B cell (primary cell): Measurements from ENCODE around the gene TMEM87A. TPM values are rescaled to one million over a fixed set of nuclear protein-coding genes. Genes with fewer than 3 reads are reported as not detected.

Experiments
- ATAC-seq: fragments of 200-7000 bp; cut with Tn5 transposase; one replicate; pipeline ENCODE4 v1.10.0; 2021; ENCODE audit warnings: low read depth, mild to moderate bottlenecking, moderate number of reproducible peaks, moderate library complexity
- CTCF ChIA-PET: fragments of 350-600 bp; sonication (Branson Sonifier 250); formaldehyde crosslinking; loops from one replicate; lab custom pipeline; 2021; ENCODE audit warnings: antibody characterized with exemption, inconsistent platforms; lab: Charles Lee
- POLR2A ChIA-PET: fragments of 350-600 bp; sonication (Branson Sonifier 250); formaldehyde crosslinking; loops from one replicate; lab custom pipeline; 2021; ENCODE audit warnings: antibody characterized with exemption; lab: Charles Lee
- DNase-seq: peaks from one replicate; pipeline ENCODE4 v3.0.0; 2013
- H2AFZ ChIP-seq: 2 replicates; pipeline ENCODE4 v1.6.1; 2012; ENCODE audit warnings: mild to moderate bottlenecking, low read depth, low read length; ENCODE audit not compliant: insufficient read depth, poor library complexity, severe bottlenecking
- H3K27ac ChIP-seq, 2 donors: 1 replicate in 1 of 2; 2 replicates in 1 of 2; pipeline ENCODE4 v1.5.1; 2012 to 2013; ENCODE audit warnings: low read length in 2 of 2, mild to moderate bottlenecking in 2 of 2, moderate library complexity in 1 of 2
- H3K27me3 ChIP-seq, 4 experiments: fragments of 200-600 bp in 1 of 4; sonication (generic) in 1 of 4; replicated peaks in 1 of 4; 1 replicate in 2 of 4; 2 replicates in 2 of 4; pipeline versions ENCODE4 v1.6.1 to v1.7.0; 2013 to 2016; ENCODE audit warnings: low read length in 3 of 4, mild to moderate bottlenecking in 2 of 4, mixed read lengths in 1 of 4, moderate library complexity in 1 of 4; ENCODE audit not compliant: insufficient read depth in 4 of 4, control insufficient read depth in 3 of 4; ENCODE audit errors: control extremely low read depth in 1 of 4
- H3K36me3 ChIP-seq, 2 experiments: replicated peaks in 1 of 2; 1 replicate in 1 of 2; 2 replicates in 1 of 2; pipeline versions ENCODE4 v1.6.1 to v1.7.1; 2013; ENCODE audit warnings: low read length in 1 of 2; ENCODE audit not compliant: insufficient read depth in 2 of 2, control insufficient read depth in 1 of 2; ENCODE audit errors: control extremely low read depth in 1 of 2, extremely low read depth in 1 of 2
- H3K4me1 ChIP-seq, 2 donors: fragments of 200-600 bp in 1 of 2; sonication (generic) in 1 of 2; 1 replicate in 1 of 2; 2 replicates in 1 of 2; pipeline versions ENCODE4 v1.5.1 to v1.6.1; 2013 to 2017; ENCODE audit warnings: low read length in 2 of 2; ENCODE audit not compliant: control insufficient read depth in 2 of 2, insufficient read depth in 2 of 2
- H3K4me2 ChIP-seq: replicated peaks from 2 replicates; pipeline ENCODE3; 2012; ENCODE audit warnings: mild to moderate bottlenecking, low read depth, low read length; ENCODE audit not compliant: poor library complexity, severe bottlenecking
- H3K4me3 ChIP-seq, 5 experiments: fragments of 200-600 bp in 1 of 5; sonication (generic) in 1 of 5; 1 replicate in 3 of 5; 2 replicates in 2 of 5; pipeline versions ENCODE4 v1.5.1 to v1.7.0; 2011 to 2016; ENCODE audit warnings: low read length in 4 of 5, mild to moderate bottlenecking in 4 of 5, low read depth in 2 of 5, control low read depth in 1 of 5, moderate library complexity in 1 of 5; ENCODE audit not compliant: insufficient read depth in 1 of 5; ENCODE audit errors: control extremely low read depth in 1 of 5, extremely low read depth in 1 of 5
- H3K79me2 ChIP-seq: fragments of 200-600 bp; sonication (generic); one replicate; pipeline ENCODE4 v1.6.0; 2016; ENCODE audit warnings: low read length; ENCODE audit not compliant: control insufficient read depth, insufficient read depth
- H3K9ac ChIP-seq: fragments of 200-600 bp; sonication (generic); 2 replicates; pipeline ENCODE4 v1.6.1; 2017; ENCODE audit warnings: mild to moderate bottlenecking, low read length, moderate library complexity
- H3K9me3 ChIP-seq, 3 donors: one replicate each; pipeline versions ENCODE4 v1.6.1 to v1.7.1; 2013; ENCODE audit warnings: low read length in 2 of 3; ENCODE audit not compliant: control insufficient read depth in 2 of 3, insufficient read depth in 1 of 3; ENCODE audit errors: control extremely low read depth in 1 of 3
- H4K20me1 ChIP-seq: 2 replicates; pipeline ENCODE4 v1.6.0; 2012; ENCODE audit warnings: mild to moderate bottlenecking, low read length; ENCODE audit not compliant: insufficient read depth, control insufficient read depth, poor library complexity, severe bottlenecking
- H3K27ac Mint-ChIP-seq: one replicate; pipeline ENCODE4 v1.8.0; 2021; ENCODE audit warnings: mixed read lengths
- H3K27me3 Mint-ChIP-seq: one replicate; pipeline ENCODE4 v1.8.0; 2021; ENCODE audit warnings: mixed read lengths
- H3K4me1 Mint-ChIP-seq: one replicate; pipeline ENCODE4 v1.8.0; 2021; ENCODE audit warnings: mixed read lengths
- H3K4me3 Mint-ChIP-seq: one replicate; pipeline ENCODE4 v1.8.0; 2021; ENCODE audit warnings: mixed read lengths
- H3K9me3 Mint-ChIP-seq: one replicate; pipeline ENCODE4 v1.8.0; 2022; ENCODE audit warnings: mixed read lengths; ENCODE audit not compliant: insufficient read depth
- EZH2 ChIP-seq: IDR thresholded peaks from 2 replicates; pipeline ENCODE4 v1.6.1; 2012; ENCODE audit warnings: borderline replicate concordance, low read depth, mild to moderate bottlenecking, moderate library complexity, low read length; ENCODE audit not compliant: insufficient read depth, poor library complexity, severe bottlenecking
- WGBS: methylation state at CpG from one replicate; pipeline ENCODE4 v1.1.5; 2013; ENCODE audit warnings: missing lambda C conversion rate; ENCODE audit not compliant: insufficient coverage; 5-methylcytosine and 5-hydroxymethylcytosine counted together
- intact Hi-C: fragments of 100-400 bp; cut with micrococcal nuclease; formaldehyde crosslinking; loops from one replicate; pipeline ENCODE4 v1.10.0; 2022
- polyA plus RNA-seq: library from polyadenylated mRNA; depleted of rRNA; stranded (reverse); fragments of >200 nt; gene quantifications from 2 replicates; pipeline ENCODE4 v1.2.3, GENCODE V29; 2012
- total RNA-seq, 2 donors: library from RNA; stranded (reverse); fragments of 120-200 nt in 1 of 2; gene quantifications; 1 replicate in 1 of 2; 2 replicates in 1 of 2; pipeline versions ENCODE4 v1.2.3 to v1.2.4, GENCODE V29; 2013 to 2022
- TF ChIP-seq, protein P1 (sequence below): fragments of 200-600 bp; IDR thresholded peaks from one replicate; pipeline ENCODE4 v1.8.0; 2022; ENCODE audit warnings: antibody characterized with exemption, mild to moderate bottlenecking

The TMEM87A gene
- total and polyA plus RNA-seq, 2 donors (not counting 1 experiment from before 2014, with no cell fraction given), result 14.5 to 61.5 TPM

- Mint-ChIP-seq H3K4me1 (peaks cover under 1% of the 10 kb centered on the region), H3K4me3 (no peak overlapping the region), H3K9me3 (no peaks in the 10 kb centered on the region), H3K27me3 (no peaks in the 10 kb centered on the region), H3K27ac (no peak overlapping the region)
- Histone ChIP-seq H3K9ac (no peak overlapping the region), H2AFZ (no peak overlapping the region), H3K36me3 (peaks cover 0 to 78% of the 10 kb centered on the region in 2 experiments), H3K9me3 (no peaks in the 10 kb centered on the region), H3K4me1 (no peaks in the 10 kb centered on the region), H3K4me2 (no peak overlapping the region), H3K27me3 (no peaks in the 10 kb centered on the region), H3K4me3 (no peak overlapping the region), H4K20me1 (no peaks in the 10 kb centered on the region), H3K79me2 (no peaks in the 10 kb centered on the region), H3K27ac (no peak overlapping the region)
- intact Hi-C loops, result no loop called here
- CTCF ChIA-PET, result no interaction called here
- DNase-seq (no peak), ATAC-seq (no peak)
- TF ChIP-seq, protein P1, sequence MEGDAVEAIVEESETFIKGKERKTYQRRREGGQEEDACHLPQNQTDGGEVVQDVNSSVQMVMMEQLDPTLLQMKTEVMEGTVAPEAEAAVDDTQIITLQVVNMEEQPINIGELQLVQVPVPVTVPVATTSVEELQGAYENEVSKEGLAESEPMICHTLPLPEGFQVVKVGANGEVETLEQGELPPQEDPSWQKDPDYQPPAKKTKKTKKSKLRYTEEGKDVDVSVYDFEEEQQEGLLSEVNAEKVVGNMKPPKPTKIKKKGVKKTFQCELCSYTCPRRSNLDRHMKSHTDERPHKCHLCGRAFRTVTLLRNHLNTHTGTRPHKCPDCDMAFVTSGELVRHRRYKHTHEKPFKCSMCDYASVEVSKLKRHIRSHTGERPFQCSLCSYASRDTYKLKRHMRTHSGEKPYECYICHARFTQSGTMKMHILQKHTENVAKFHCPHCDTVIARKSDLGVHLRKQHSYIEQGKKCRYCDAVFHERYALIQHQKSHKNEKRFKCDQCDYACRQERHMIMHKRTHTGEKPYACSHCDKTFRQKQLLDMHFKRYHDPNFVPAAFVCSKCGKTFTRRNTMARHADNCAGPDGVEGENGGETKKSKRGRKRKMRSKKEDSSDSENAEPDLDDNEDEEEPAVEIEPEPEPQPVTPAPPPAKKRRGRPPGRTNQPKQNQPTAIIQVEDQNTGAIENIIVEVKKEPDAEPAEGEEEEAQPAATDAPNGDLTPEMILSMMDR, result no peak
- TF ChIP-seq EZH2, result no peak
- POLR2A ChIA-PET, result no interaction called here
These were observed 11.3 kb upstream of the TMEM87A start for GRCh38 chr15:42284551-42284950.

- intact Hi-C loops, result no loop called here
- Histone ChIP-seq H3K27ac (no peak overlapping the region), H3K9ac (no peak overlapping the region), H3K9me3 (no peaks in the 10 kb centered on the region), H3K27me3 (no peaks in the 10 kb centered on the region), H3K79me2 (no peaks in the 10 kb centered on the region), H3K36me3 (peaks cover 0 to 76% of the 10 kb centered on the region in 2 experiments), H3K4me3 (no peak overlapping the region), H3K4me2 (no peak overlapping the region), H2AFZ (no peak overlapping the region), H4K20me1 (no peaks in the 10 kb centered on the region), H3K4me1 (no peaks in the 10 kb centered on the region)
- no peak overlapping the region for H3K27ac Mint-ChIP-seq
- no peaks in the 10 kb centered on the region for H3K27me3 Mint-ChIP-seq
- H3K4me1 Mint-ChIP-seq, result peaks cover 2% of the 10 kb centered on the region
- no peak for TF ChIP-seq EZH2
- TF ChIP-seq, protein P1, result no peak
- ATAC-seq (no peak), DNase-seq (no peak)
- ChIA-PET CTCF (no interaction called here), POLR2A (no interaction called here)
- 100% methylated on average over 2 of the region's 3 CpGs for WGBS
- H3K9me3 Mint-ChIP-seq, result no peaks in the 10 kb centered on the region
- no peak overlapping the region for H3K4me3 Mint-ChIP-seq
These were observed 10.4 kb upstream of the TMEM87A start for GRCh38 chr15:42283671-42284070.
